CD4-positive, alpha-beta T cell treated with Interleukin-17A for 4 hours (primary cell): ENCODE data around the gene SWSAP1.

Experiments used
- DNase-seq: peaks from one replicate; pipeline ENCODE4 v3.0.0-alpha.2; 2020; ENCODE audit warnings: mixed read lengths

SWSAP1 gene

GRCh38 chr19:11355160-11356073 lies 19.0 kb upstream of the SWSAP1 start, which contains the start of gene PLPPR2:
PLPPR2 (plus strand) TSS chr19:11355432; CDS start chr19:11357674, 2,242 bp downstream.
- DNase-seq = peak; percentile 88

GRCh38 chr19:11356074-11356397 lies 18.4 kb upstream of the SWSAP1 start:
- DNase-seq = no peak

- DNase-seq = no peak
Observed at GRCh38 chr19:11356676-11357550, 17.6 kb upstream of the SWSAP1 start.

- no peak for DNase-seq
Observed at GRCh38 chr19:11359421-11359820, 15.0 kb upstream of the SWSAP1 start.

GRCh38 chr19:11361037-11361770 lies 13.3 kb upstream of the SWSAP1 start:
- DNase-seq = no peak

GRCh38 chr19:11361771-11362731 lies 12.4 kb upstream of the SWSAP1 start:
- DNase-seq = no peak

GRCh38 chr19:11363881-11364280 lies 10.6 kb upstream of the SWSAP1 start:
- no peak for DNase-seq

- DNase-seq = no peak
Observed at GRCh38 chr19:11364296-11364904, 10.1 kb upstream of the SWSAP1 start.

- no peak for DNase-seq
Observed at GRCh38 chr19:11364935-11365334, 9.5 kb upstream of the SWSAP1 start.

GRCh38 chr19:11365557-11366117 lies 8.8 kb upstream of the SWSAP1 start:
- DNase-seq = no peak

- DNase-seq = no peak
Observed at GRCh38 chr19:11367528-11367927, 6.9 kb upstream of the SWSAP1 start.

GRCh38 chr19:11370744-11371143 lies 3.7 kb upstream of the SWSAP1 start:
- no peak for DNase-seq

GRCh38 chr19:11373166-11373884 lies 1.1 kb upstream of the SWSAP1 start:
- DNase-seq = no peak

GRCh38 chr19:11373885-11374432 lies 507 bp upstream of the SWSAP1 start:
- no peak for DNase-seq

- peak; percentile 83 for DNase-seq
Observed at GRCh38 chr19:11375143-11375948, 880 bp downstream of the SWSAP1 start.

GRCh38 chr19:11377237-11377636 lies 2.8 kb downstream of the SWSAP1 start:
- DNase-seq = peak; percentile 50

GRCh38 chr19:11377756-11378155 lies 3.3 kb downstream of the SWSAP1 start:
- DNase-seq = no peak

GRCh38 chr19:11378319-11379189 lies 4.1 kb downstream of the SWSAP1 start:
- DNase-seq = peak; percentile 23
